CD4-positive, alpha-beta T cell treated with Interleukin-1 beta for 1 hour (primary cell): ENCODE measurements around the gene HEBP2.
A peak's percentile ranks its signal among the peaks of the same experiment; 100 is the strongest.

Experiments used
- DNase-seq, 2 donors: peaks; one replicate each; pipeline ENCODE4 v3.0.0-alpha.2; 2020 to 2022

HEBP2 gene

GRCh38 chr6:138455746-138456400 lies 51.9 kb downstream of the HEBP2 start:
- peak; percentile 41 to 56 for DNase-seq

- no peak for DNase-seq
Observed at GRCh38 chr6:138456401-138456790, 52.4 kb downstream of the HEBP2 start.

- DNase-seq = no peak
Observed at GRCh38 chr6:138461647-138462046, 57.6 kb downstream of the HEBP2 start.

- no peak for DNase-seq
Observed at GRCh38 chr6:138464085-138464484, 60.1 kb downstream of the HEBP2 start.

DNA sequence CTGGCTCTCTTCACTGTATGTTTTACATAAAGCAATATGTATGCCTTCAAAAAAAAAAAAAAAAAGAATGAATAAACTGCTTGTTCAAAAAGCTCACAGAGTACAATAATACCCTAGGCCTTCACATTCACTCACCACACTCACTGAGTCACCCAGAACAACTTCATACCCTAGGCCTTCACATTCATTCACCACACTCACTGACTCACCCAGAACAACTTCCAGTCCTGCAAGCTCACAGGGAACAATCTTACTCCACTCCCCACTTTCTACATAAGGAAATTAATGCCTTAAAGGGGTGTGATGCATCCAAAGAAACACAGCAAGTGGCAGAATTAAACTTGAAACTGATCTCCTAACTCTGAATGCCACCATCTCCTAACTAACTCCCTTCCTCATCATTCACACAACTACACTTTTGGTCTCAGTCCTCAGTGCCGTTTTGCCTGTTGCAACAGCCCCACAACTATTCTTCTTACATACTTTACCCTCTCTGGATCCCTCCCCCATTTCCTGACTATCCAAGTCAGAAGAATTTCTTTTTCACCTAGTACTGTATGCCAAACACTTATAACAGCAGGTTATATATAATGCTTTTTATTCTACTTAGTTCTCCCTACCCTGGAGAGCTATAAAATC lies 61.1 kb downstream of the HEBP2 start:
- no peak for DNase-seq

DNA sequence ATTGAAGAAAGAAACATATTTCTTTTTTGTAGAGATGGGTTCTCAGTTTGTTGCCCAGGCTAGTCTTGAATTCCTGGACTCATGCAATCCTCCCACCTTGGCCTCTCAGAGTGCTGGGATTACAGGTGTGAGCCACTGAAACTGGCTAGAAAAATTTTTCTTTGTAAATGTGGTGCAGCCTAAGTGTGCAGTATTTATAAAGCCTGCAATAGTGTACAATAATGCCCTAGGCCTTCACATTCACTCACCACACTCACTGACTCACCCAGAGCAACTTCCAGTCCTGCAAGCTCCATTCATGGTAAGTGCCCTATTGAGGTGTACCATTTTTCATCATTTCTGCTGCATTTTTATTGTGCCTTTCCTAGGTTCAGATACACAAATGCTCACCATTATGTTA lies 63.9 kb downstream of the HEBP2 start:
- DNase-seq = no peak

- no peak for DNase-seq
Observed at GRCh38 chr6:138468320-138469015, 64.4 kb downstream of the HEBP2 start.
